ENCODE data around the gene ILKAP. TPM values are rescaled to one million over a fixed set of nuclear protein-coding genes. Genes with fewer than 3 reads are reported as not detected.

Gene ILKAP
- total RNA-seq, 1 donor from 2014 or later, result 34.1 TPM

DNA sequence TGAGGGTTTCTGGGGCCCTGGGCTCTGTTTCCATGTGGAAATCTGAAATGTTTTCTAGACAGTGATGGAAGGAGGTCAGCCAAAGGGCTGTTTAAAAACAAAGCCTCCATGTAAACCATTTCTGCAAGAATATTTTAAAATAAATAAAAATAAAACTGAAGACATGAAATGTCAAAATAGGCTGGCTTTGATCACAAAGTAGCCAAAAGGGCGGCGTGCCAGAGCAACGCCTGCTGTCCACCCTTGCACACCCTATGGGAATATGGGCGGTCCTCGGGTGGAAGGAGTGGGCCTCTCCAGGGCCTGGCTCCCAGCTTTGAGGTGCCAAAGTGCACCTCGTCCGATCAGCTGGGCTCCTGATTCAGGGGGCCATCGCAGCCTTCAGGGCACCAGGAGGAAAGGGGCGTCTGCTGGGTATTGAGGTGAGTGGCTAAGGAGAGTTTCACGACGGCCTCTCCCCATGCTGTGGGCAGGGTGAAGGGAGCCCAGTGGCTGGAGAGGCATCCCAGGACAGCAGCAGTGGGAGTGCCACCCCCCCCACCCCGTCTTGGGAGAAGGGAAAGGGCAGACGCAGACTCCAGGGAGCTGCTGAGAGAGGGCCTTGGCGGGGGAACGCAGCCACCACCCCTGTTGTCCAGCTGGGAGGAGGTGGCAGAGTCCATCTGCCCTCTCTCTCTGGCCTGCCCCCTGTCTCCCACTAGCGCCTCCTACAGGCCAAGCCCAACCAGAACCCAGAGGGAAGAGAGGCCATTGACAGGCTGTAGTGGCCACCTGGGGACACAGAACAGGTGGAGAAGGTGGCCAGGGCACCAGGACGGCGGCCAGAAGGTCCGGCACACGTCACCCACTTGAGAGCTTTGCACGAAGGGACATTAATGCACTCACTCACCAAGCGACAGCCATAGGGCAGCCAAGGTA, 50.5 kb downstream of the ILKAP start:
- TF ChIP-seq, protein P1, sequence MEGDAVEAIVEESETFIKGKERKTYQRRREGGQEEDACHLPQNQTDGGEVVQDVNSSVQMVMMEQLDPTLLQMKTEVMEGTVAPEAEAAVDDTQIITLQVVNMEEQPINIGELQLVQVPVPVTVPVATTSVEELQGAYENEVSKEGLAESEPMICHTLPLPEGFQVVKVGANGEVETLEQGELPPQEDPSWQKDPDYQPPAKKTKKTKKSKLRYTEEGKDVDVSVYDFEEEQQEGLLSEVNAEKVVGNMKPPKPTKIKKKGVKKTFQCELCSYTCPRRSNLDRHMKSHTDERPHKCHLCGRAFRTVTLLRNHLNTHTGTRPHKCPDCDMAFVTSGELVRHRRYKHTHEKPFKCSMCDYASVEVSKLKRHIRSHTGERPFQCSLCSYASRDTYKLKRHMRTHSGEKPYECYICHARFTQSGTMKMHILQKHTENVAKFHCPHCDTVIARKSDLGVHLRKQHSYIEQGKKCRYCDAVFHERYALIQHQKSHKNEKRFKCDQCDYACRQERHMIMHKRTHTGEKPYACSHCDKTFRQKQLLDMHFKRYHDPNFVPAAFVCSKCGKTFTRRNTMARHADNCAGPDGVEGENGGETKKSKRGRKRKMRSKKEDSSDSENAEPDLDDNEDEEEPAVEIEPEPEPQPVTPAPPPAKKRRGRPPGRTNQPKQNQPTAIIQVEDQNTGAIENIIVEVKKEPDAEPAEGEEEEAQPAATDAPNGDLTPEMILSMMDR (IDR thresholded peaks at IDR 0.05), result peak; percentile 14
- Mint-ChIP-seq H3K36me3 (ENCODE audit: unreplicated experiment) (no peaks in the 10 kb centered on the region), H3K27ac (ENCODE audit: unreplicated experiment) (no peak overlapping the region), H3K4me3 (ENCODE audit: unreplicated experiment) (no peak overlapping the region), H3K4me1 (ENCODE audit: unreplicated experiment) (peaks cover 3% of the 10 kb centered on the region), H3K9me3 (ENCODE audit: unreplicated experiment) (peaks cover 4% of the 10 kb centered on the region), H3K27me3 (ENCODE audit: unreplicated experiment) (no peaks in the 10 kb centered on the region)
- DNase-seq (ENCODE audit: extremely low spot score, unreplicated experiment), result no peak

DNA sequence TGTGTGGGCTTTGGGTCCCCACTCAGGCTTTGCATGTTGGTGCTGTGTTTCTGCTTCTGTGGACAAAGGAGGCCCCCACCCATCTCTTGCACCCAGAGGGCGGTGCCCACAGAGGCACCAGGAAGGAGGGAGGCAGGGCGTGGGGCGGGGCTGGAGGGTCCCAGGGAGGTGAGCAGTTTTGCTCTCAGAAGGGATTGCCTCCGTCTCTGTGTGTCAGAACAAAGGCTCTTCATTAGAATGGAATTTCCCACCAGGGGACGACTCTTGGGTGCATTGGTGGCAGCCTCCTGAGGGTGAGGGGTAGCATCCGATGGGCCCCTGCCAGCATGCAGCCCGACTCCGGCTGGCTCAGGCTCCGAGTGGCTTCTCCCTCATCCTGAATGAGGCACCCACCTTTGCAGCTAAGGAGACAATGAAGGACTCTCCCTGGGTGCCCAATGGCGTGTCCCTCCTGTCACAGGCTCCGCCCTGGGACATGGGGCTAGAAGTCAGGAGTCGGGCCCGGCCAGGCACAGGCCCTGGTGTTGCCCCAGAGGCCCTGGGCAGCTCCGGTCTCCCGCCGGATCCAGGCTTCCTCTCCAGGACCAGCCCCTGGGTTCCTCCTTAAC, 51.8 kb downstream of the ILKAP start:
- DNase-seq (ENCODE audit: extremely low spot score, unreplicated experiment), result no peak

DNA sequence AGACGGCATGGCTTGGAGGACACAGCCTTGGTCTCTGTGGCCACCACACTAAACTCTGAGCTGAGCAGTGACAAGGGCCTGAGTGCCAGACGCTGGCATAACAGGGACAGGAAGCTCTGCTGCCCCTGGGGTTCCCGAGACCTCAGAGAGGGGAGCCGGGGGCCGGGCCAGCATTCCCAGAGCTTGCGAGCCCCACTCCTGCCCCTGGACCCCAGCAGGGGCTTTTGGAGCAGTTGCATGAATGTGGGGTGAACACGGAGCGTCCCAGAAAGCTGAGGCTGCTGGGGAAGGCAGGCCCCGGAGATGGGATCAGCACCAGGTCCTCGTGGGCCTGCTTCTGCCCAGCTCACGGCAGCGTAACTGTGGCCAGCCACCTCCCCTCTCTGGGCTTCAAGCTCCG, 52.3 kb downstream of the ILKAP start:
- TF ChIP-seq, protein P1 (IDR thresholded peaks at IDR 0.05), result no peak
- DNase-seq (ENCODE audit: extremely low spot score, unreplicated experiment), result no peak
- no peak overlapping the region for H3K4me3 Mint-ChIP-seq (ENCODE audit: unreplicated experiment)
- no peak overlapping the region for H3K27ac Mint-ChIP-seq (ENCODE audit: unreplicated experiment)
- no peaks in the 10 kb centered on the region for H3K36me3 Mint-ChIP-seq (ENCODE audit: unreplicated experiment)
- peaks cover 4% of the 10 kb centered on the region for H3K9me3 Mint-ChIP-seq (ENCODE audit: unreplicated experiment)
- H3K27me3 Mint-ChIP-seq (ENCODE audit: unreplicated experiment), result no peaks in the 10 kb centered on the region
- H3K4me1 Mint-ChIP-seq (ENCODE audit: unreplicated experiment), result peaks cover 3% of the 10 kb centered on the region

More for the DNA sequence above, 51.8 kb downstream of the ILKAP start:
- peaks cover 3% of the 10 kb centered on the region for H3K4me1 Mint-ChIP-seq (ENCODE audit: unreplicated experiment)
- H3K4me3 Mint-ChIP-seq (ENCODE audit: unreplicated experiment), result no peak overlapping the region
- H3K27ac Mint-ChIP-seq (ENCODE audit: unreplicated experiment), result no peak overlapping the region
- H3K36me3 Mint-ChIP-seq (ENCODE audit: unreplicated experiment), result no peaks in the 10 kb centered on the region
- H3K27me3 Mint-ChIP-seq (ENCODE audit: unreplicated experiment), result no peaks in the 10 kb centered on the region
- peaks cover 4% of the 10 kb centered on the region for H3K9me3 Mint-ChIP-seq (ENCODE audit: unreplicated experiment)
- TF ChIP-seq, protein P1 (IDR thresholded peaks at IDR 0.05), result no peak

DNA sequence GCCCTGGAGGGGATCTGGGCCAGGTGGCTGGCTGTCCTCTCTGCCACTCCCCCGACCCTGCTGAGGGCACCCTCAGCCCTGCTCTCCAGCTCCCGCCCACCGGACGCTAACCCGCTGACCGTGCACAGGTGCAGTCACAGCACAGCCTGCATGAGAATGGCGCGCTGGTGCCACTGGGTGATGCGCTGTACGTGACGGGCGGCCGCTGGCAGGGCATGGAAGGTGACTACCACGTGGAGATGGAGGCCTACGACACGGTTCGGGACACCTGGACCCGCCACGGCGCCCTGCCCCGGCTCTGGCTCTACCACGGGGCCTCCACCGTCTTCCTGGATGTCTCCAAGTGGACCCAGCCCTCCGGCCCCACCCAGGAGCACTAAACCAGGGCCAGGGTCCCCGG, 52.8 kb downstream of the ILKAP start:
- no peak for DNase-seq (ENCODE audit: extremely low spot score, unreplicated experiment)
- Mint-ChIP-seq H3K4me3 (ENCODE audit: unreplicated experiment) (no peak overlapping the region), H3K27ac (ENCODE audit: unreplicated experiment) (no peak overlapping the region), H3K9me3 (ENCODE audit: unreplicated experiment) (peaks cover 4% of the 10 kb centered on the region), H3K27me3 (ENCODE audit: unreplicated experiment) (no peaks in the 10 kb centered on the region), H3K36me3 (ENCODE audit: unreplicated experiment) (no peaks in the 10 kb centered on the region), H3K4me1 (ENCODE audit: unreplicated experiment) (peaks cover 2% of the 10 kb centered on the region)
- TF ChIP-seq, protein P1 (IDR thresholded peaks at IDR 0.05), result no peak
